ENCODE results near the gene PCDH7. TPM values are rescaled to one million over a fixed set of nuclear protein-coding genes. Genes with fewer than 3 reads are reported as not detected.

PCDH7 gene
- polyA plus RNA-seq, 1 of the 3 experiments (the other 2 are of a cell fraction), result 0.48 TPM

DNA sequence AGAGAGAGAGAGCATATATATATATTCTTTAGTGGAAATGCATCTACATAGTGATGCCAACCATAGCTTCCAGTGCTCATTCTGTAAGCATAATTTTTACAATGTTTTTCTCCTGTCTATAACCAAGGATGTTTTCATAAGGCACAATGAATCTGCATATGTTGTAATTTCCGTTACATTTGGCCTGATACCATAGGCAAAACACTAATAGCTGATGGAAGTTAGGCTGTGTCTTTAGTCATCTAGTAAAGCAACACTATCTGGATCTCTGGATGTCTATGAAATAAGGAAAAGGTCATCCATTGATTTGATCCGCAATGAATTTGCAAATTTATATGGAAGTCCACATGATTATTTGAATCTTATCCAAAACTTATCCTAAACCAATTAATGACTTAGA is 8.1 kb downstream of the PCDH7 start:
- H3K79me2 ChIP-seq (ENCODE audit: insufficient read depth), result no peaks in the 10 kb centered on the region
- TF ChIP-seq TCF12 (IDR thresholded peaks at IDR 0.05) (no peak), EZH2phosphoT487 (IDR thresholded peaks at IDR 0.05; ENCODE audit: borderline replicate concordance, low read depth) (no peak), MXI1 (IDR thresholded peaks at IDR 0.05; ENCODE audit: low read depth, low read length) (no peak), TEAD4 (IDR thresholded peaks at IDR 0.05; ENCODE audit: borderline replicate concordance, insufficient read depth) (no peak), ZBTB33 (IDR thresholded peaks at IDR 0.05; ENCODE audit: borderline replicate concordance, low read depth) (no peak), RXRA (IDR thresholded peaks at IDR 0.05; ENCODE audit: borderline replicate concordance, low read depth) (no peak), TAF1 (IDR thresholded peaks at IDR 0.05; ENCODE audit: borderline replicate concordance, low read depth, low read length) (no peak), RCOR1 (IDR thresholded peaks at IDR 0.05; ENCODE audit: low read length) (no peak), PBX3 (IDR thresholded peaks at IDR 0.05) (no peak), FOXJ3 (CRISPR knock-in tag; IDR thresholded peaks at IDR 0.05) (no peak), RAD21 (IDR thresholded peaks at IDR 0.05; ENCODE audit: low read length) (no peak), POLR2AphosphoS5 (IDR thresholded peaks at IDR 0.05; ENCODE audit: low read depth, low read length) (no peak), FOSL2 (IDR thresholded peaks at IDR 0.05; ENCODE audit: borderline replicate concordance, low read depth) (no peak)
- TF ChIP-seq, protein P1, sequence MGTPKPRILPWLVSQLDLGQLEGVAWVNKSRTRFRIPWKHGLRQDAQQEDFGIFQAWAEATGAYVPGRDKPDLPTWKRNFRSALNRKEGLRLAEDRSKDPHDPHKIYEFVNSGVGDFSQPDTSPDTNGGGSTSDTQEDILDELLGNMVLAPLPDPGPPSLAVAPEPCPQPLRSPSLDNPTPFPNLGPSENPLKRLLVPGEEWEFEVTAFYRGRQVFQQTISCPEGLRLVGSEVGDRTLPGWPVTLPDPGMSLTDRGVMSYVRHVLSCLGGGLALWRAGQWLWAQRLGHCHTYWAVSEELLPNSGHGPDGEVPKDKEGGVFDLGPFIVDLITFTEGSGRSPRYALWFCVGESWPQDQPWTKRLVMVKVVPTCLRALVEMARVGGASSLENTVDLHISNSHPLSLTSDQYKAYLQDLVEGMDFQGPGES (IDR thresholded peaks at IDR 0.05; ENCODE audit: low read depth, low read length), result no peak
- H3K4me3 ChIP-seq (ENCODE audit: low read depth in 2 of 2, low read length in 1 of 2), result no peak overlapping the region
- H4K20me1 ChIP-seq (ENCODE audit: insufficient read depth), result no peaks in the 10 kb centered on the region
- ChIA-PET CTCF (interaction anchor here (1.2 kb wide), 1 partner anchor 10 kb away, joined by 3 read pairs; no protein-coding TSS in a partner anchor), POLR2A (no interaction called here)
- H3K9me2 ChIP-seq, result no peaks in the 10 kb centered on the region
- WGBS (ENCODE audit: low lambda C conversion rate), result 63% methylated on average over 2 of the region's 2 CpGs
- no peak overlapping the region for H3K4me2 ChIP-seq
- no peaks in the 10 kb centered on the region for H3F3A ChIP-seq (replicated peaks; ENCODE audit: insufficient read depth)
- H3K9me3 ChIP-seq, result no peaks in the 10 kb centered on the region
- no peak overlapping the region for H2AFZ ChIP-seq (ENCODE audit: low read depth)
- H3K27ac ChIP-seq (ENCODE audit: low read depth in 2 of 2, low read length in 1 of 2), result no peak overlapping the region
- H3K4me1 ChIP-seq (ENCODE audit: control insufficient read depth in 1 of 2, insufficient read depth in 2 of 2, low read depth in 1 of 2, low read length in 1 of 2), result peaks cover 0 to 3% of the 10 kb centered on the region in 2 experiments; a peak in 2 of 4 replicates
- H3K9ac ChIP-seq, result no peak overlapping the region
- peaks cover 0 to 4% of the 10 kb centered on the region in 2 experiments for H3K36me3 ChIP-seq (replicated peaks in 1 of 2; ENCODE audit: control insufficient read depth in 1 of 2, insufficient read depth in 2 of 2, low read length in 1 of 2)
- DNase-seq, result no peak
- H3K27me3 ChIP-seq (ENCODE audit: insufficient read depth), result peaks cover 4% of the 10 kb centered on the region; the same call in 1 of the 2 replicates

Data from SK-N-SH (cell line).